HG02981 (cell line): ENCODE data around the gene TOM1L2.

Experiments used
- ATAC-seq: cut with Tn5 transposase; IDR thresholded peaks from one replicate; pipeline ENCODE4 v1.9.1; 2021; ENCODE audit warnings: mild to moderate bottlenecking, moderate library complexity; ENCODE audit not compliant: unreplicated experiment

The TOM1L2 gene

GRCh38 chr17:17823433-17824118 lies 148.6 kb downstream of the TOM1L2 start:
- peak; percentile 74 for ATAC-seq

DNA sequence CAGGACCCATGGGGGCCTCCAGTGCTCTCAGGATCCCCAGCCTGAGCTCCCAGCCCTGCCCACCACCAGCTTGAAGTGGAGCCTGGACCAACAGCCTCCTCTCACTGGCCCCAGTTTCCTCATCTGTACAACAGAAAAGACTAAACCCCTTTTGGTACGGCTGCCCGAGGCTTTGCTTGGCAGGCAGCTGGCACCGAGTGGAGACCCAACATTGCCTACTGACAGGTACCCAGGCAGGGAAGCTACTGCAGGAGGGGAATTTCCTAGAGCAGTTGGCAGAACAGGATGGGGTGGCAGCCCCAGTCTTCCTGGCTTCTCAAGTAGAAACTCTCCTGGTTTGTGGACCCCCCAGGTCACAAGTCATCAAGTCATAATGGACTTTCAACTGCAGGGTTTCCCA lies 149.6 kb downstream of the TOM1L2 start:
- no peak for ATAC-seq

DNA sequence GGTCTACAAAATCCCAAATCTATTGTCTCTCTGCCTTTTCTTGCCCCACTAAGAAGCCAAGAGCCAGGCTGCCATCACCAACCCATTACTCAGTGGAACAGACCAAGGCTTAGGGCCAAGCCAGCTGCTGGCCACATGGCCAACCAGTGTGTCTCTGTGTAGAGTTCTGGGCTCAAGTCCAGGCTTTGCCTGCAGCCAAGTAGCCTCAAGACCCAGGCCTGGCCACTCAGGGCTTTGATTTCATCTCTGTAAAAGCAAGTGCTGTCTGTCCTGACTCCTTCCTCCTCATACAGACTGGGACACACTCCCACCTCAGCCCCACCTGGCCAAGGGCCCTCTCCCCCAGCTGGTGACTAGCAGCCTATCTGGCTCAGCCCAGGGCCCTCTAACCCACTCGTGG lies 150.0 kb downstream of the TOM1L2 start:
- ATAC-seq, result no peak

DNA sequence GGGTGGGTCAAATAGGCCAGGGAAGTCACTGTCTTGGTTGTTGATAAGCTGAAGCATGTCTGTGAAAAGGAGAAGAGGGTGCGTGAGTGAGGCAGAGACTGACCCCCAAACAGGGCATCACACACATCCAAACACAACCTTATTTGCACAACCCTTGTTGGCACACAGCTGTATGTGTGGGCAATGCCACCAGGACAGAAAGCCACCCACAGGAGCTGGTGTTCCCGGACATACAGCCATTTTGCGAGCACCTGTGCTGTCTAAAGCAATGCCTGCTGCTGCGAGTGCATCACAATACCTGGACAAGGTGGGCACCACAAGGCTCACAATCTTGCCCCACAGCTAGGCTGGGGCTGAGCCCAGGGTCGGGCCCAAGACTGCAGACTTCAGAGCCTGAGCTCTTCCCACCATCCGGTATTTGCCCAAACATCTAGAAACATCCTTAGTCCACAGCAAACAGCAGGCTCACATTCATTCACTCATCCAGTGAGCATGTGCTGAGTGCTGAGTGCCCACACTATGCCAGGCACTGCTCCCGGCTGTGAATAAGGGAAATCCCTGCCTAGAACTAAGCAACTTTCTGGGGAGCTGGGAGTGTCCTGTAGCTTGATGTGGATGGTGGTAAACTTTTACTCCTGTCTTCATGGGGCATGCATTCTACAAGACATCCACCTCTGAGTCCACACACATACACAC lies 151.6 kb downstream of the TOM1L2 start:
- no peak for ATAC-seq

- no peak for ATAC-seq
Observed at GRCh38 chr17:17820046-17820445, 152.2 kb downstream of the TOM1L2 start.

DNA sequence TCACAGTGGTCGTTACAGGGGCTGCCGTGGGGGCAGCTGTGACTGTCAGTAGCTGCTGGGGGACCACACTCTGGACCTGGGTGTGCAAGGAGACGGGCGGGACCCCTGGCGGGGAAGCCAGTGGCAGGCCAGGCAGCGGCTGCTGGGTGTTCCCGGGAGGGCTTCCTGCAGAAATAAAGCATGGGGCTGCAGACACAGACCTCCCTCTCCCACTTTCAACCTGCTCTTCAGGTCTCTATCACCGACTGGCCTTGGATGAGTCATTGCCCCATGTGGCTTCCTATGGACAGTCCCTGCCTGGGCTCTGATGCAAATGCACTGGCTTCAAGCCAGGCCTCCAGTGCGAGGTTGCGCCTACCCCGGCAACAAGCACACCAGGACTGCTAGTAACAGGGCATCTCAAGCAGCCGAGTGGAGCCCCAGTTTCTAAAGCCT lies 152.6 kb downstream of the TOM1L2 start:
- peak; percentile 38 for ATAC-seq

GRCh38 chr17:17819111-17819510 lies 153.1 kb downstream of the TOM1L2 start:
- no peak for ATAC-seq

- ATAC-seq, result no peak
Observed at GRCh38 chr17:17818088-17818526, 154.1 kb downstream of the TOM1L2 start.

DNA sequence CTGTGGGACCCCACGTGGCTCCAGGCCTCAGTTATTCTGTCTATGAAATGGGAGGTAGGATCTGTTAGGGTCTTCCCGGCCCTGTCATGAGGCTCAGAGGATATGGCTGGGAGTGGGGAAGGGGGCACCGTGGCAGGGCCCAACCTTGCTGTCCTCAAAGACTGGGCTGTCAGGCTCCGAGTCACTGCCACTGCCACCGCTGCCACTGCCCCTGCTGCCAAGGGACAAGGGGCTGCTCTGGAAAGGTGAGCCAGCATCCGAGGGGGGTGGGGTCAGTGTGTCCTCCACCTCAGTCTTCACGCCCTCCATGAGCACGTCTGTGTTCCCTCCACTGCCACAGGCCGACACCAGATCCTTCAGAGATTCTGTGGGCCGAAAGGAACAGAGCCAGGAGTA lies 154.7 kb downstream of the TOM1L2 start:
- no peak for ATAC-seq

- no peak for ATAC-seq
Observed at GRCh38 chr17:17816831-17817551, 155.2 kb downstream of the TOM1L2 start.

- ATAC-seq, result no peak
Observed at GRCh38 chr17:17816240-17816814, 155.9 kb downstream of the TOM1L2 start.

- no peak for ATAC-seq
Observed at GRCh38 chr17:17815436-17816200, 156.6 kb downstream of the TOM1L2 start.

GRCh38 chr17:17815062-17815406 lies 157.2 kb downstream of the TOM1L2 start:
- ATAC-seq, result no peak

DNA sequence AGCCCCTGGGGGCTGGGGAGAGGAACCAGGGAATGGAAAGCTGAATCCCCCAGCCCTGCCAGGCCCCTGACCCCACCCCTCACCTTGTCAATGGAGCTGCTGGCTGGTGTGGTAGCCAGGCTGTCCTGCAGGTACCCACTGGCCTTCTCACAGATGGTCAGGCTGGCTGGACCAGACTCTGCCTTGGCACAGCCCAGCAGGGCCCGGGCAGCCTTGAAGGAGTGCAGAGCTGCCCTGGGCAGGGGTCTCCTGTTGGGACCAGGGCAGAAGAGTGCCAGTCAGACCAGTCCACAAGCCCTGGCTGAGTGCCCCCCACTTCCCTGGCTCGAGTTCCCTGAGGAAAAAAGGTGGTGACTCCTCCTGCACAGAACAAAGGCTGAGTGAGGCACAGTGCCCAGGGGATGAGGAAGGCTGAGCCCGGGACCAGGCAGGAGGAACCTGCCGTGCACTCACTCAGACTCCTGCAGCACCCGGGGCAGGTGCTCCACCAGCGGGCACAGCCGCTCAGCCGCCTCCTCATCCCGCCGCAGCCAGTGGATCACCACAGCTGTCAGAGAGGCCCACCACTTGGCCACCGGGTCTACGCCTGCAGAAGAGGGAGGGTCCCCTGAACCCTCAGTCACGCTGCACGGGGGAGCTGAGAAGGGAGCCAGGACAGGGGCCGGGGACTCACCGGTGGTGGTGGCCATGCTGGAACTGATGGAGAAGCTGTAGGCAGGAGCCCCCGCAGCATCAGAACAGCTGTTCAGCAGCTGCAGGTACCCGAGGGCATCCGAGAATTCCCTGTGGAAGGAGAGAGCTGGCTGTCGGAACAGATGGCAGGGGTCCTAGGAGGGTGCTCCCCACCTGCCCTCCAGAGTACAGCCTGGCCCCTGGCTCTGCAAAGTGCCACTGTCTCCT lies 157.8 kb downstream of the TOM1L2 start:
- no peak for ATAC-seq

GRCh38 chr17:17813725-17814095 lies 158.5 kb downstream of the TOM1L2 start:
- ATAC-seq, result no peak

GRCh38 chr17:17813055-17813724 lies 159.0 kb downstream of the TOM1L2 start:
- no peak for ATAC-seq

GRCh38 chr17:17812211-17813054 lies 159.8 kb downstream of the TOM1L2 start:
- ATAC-seq, result no peak

DNA sequence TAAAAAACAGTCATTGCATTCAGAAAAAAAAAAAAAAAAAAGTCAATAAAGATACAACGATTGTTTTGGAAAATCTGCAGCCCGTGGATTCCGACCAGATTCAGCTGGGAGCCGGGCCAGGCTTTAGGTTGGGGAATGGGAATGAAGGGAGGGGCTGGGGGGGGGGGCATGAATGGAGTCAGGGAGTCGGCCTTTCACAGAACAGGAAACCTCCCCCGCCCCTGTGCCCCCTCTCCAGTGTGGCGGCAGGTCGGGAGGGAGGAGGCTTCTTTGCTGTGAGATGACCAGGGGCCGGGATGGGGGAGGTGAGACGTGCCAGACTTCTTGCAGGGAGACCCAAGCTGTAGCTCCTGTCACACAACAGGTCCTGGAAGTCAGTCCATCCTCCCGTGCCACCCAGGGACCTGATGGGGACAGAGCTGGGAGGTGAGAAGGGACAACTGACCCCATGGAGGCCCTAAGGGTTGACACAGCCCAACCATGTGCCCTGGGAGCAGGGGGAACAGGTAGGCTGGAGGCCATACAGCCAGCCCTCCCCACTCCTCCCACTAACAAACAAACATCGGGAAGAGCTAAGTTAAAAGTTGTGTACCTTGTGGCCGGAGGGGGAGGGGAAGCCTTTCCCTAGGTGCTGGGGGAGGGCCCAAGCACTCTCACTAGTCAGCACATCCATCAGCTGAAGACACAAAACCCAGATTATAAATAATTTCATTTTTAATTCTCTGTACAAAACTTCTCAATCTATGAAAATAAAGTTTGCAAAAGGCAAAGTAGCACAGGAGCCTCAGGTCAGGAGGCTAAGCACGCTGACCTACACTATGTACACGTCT lies 160.6 kb downstream of the TOM1L2 start:
- ATAC-seq, result no peak
